Neuronal stem cell (in vitro differentiated cells): Measurements from ENCODE around the gene HSDL1.

Source experiments
- DNase-seq: peaks from one replicate; pipeline ENCODE4 v3.0.0-alpha.2; 2013; ENCODE audit warnings: low spot score
- H2AFZ ChIP-seq: one replicate; pipeline ENCODE4 v1.6.1; 2013; ENCODE audit warnings: mild to moderate bottlenecking, low read length, inconsistent platforms
- H2AK5ac ChIP-seq: 2 replicates; pipeline ENCODE4 v1.6.1; 2013; ENCODE audit warnings: low read depth, mild to moderate bottlenecking, inconsistent platforms, low read length, moderate library complexity, mixed read lengths
- H2BK120ac ChIP-seq: 2 replicates; pipeline ENCODE4 v1.6.1; 2013; ENCODE audit warnings: low read depth, mild to moderate bottlenecking, inconsistent platforms, low read length, moderate library complexity, mixed read lengths
- H2BK12ac ChIP-seq: one replicate; pipeline ENCODE4 v1.6.1; 2013; ENCODE audit warnings: low read length, inconsistent platforms
- H2BK15ac ChIP-seq: 2 replicates; pipeline ENCODE4 v1.6.1; 2013; ENCODE audit warnings: mild to moderate bottlenecking, low read length, inconsistent platforms, mixed read lengths
- H2BK5ac ChIP-seq: one replicate; pipeline ENCODE4 v1.6.1; 2013; ENCODE audit warnings: inconsistent platforms, mild to moderate bottlenecking, low read length, moderate library complexity
- H3K14ac ChIP-seq: one replicate; pipeline ENCODE4 v1.6.1; 2013; ENCODE audit warnings: low read length, inconsistent platforms
- H3K18ac ChIP-seq: 2 replicates; pipeline ENCODE4 v1.6.1; 2013; ENCODE audit warnings: low read length, inconsistent platforms
- H3K23ac ChIP-seq: 2 replicates; pipeline ENCODE4 v1.6.1; 2013; ENCODE audit warnings: low read depth, mild to moderate bottlenecking, mixed read lengths, low read length, inconsistent platforms; ENCODE audit not compliant: poor library complexity
- H3K27ac ChIP-seq: replicated peaks from 3 replicates; pipeline ENCODE4 v1.5.1; 2013; ENCODE audit warnings: low read length, inconsistent platforms
- H3K27me3 ChIP-seq, 3 experiments: 2 replicates each; pipeline ENCODE4 v1.6.1; 2013; ENCODE audit warnings: low read length in 3 of 3, mild to moderate bottlenecking in 2 of 3, inconsistent platforms in 1 of 3, low read depth in 1 of 3, mixed read lengths in 1 of 3, moderate library complexity in 1 of 3; ENCODE audit not compliant: control insufficient read depth in 3 of 3, insufficient read depth in 3 of 3
- H3K36me3 ChIP-seq, 2 donors: replicated peaks in 1 of 2; 2 replicates each; pipeline ENCODE4 v1.6.1; 2013; ENCODE audit warnings: low read length in 2 of 2; ENCODE audit not compliant: control insufficient read depth in 2 of 2, insufficient read depth in 2 of 2
- H3K4ac ChIP-seq: 2 replicates; pipeline ENCODE4 v1.6.1; 2013; ENCODE audit warnings: inconsistent platforms, mild to moderate bottlenecking, low read length, moderate library complexity
- H3K4me1 ChIP-seq, 2 donors: 1 replicate in 1 of 2; 2 replicates in 1 of 2; pipeline ENCODE4 v1.6.1; 2013; ENCODE audit warnings: low read length in 2 of 2, low read depth in 1 of 2; ENCODE audit not compliant: control insufficient read depth in 2 of 2, insufficient read depth in 1 of 2
- H3K4me2 ChIP-seq: one replicate; pipeline ENCODE4 v1.6.1; 2013; ENCODE audit warnings: mild to moderate bottlenecking, low read length, inconsistent platforms; ENCODE audit not compliant: insufficient read depth, poor library complexity, severe bottlenecking
- H3K4me3 ChIP-seq, 2 donors: 2 replicates each; pipeline ENCODE4 v1.5.1; 2013; ENCODE audit warnings: low read length in 2 of 2, mild to moderate bottlenecking in 2 of 2, inconsistent platforms in 1 of 2, moderate library complexity in 1 of 2
- H3K79me1 ChIP-seq: one replicate; pipeline ENCODE4 v1.6.1; 2013; ENCODE audit warnings: low read depth, mild to moderate bottlenecking, inconsistent platforms, low read length, moderate library complexity
- H3K9ac ChIP-seq: one replicate; pipeline ENCODE4 v1.6.1; 2013; ENCODE audit warnings: mild to moderate bottlenecking, low read depth, low read length, inconsistent platforms; ENCODE audit not compliant: poor library complexity
- H3K9me3 ChIP-seq, 2 donors: replicated peaks in 1 of 2; 2 replicates each; pipeline versions ENCODE3 to v1.6.1; 2013; ENCODE audit warnings: low read length in 2 of 2, mild to moderate bottlenecking in 2 of 2, inconsistent platforms in 1 of 2, low read depth in 1 of 2, mixed read lengths in 1 of 2, moderate library complexity in 1 of 2; ENCODE audit not compliant: control insufficient read depth in 2 of 2, insufficient read depth in 1 of 2
- H4K8ac ChIP-seq: one replicate; pipeline ENCODE4 v1.6.1; 2013; ENCODE audit warnings: low read depth, mild to moderate bottlenecking, inconsistent platforms, low read length, moderate library complexity
- H4K91ac ChIP-seq: one replicate; pipeline ENCODE4 v1.6.1; 2013; ENCODE audit warnings: low read length, low read depth, mild to moderate bottlenecking, inconsistent platforms; ENCODE audit not compliant: poor library complexity
- WGBS, 2 donors: extraction: QIAGEN DNeasy Blood & Tissue Kit; methylation state at CpG; one replicate each; pipeline ENCODE4 v1.1.7; 2013; ENCODE audit warnings: missing lambda C conversion rate in 2 of 2, mixed read lengths in 1 of 2; ENCODE audit not compliant: insufficient read length in 2 of 2, insufficient replicate concordance in 1 of 2; ENCODE audit errors: extremely low coverage in 2 of 2; 5-methylcytosine and 5-hydroxymethylcytosine counted together

Gene HSDL1

DNA sequence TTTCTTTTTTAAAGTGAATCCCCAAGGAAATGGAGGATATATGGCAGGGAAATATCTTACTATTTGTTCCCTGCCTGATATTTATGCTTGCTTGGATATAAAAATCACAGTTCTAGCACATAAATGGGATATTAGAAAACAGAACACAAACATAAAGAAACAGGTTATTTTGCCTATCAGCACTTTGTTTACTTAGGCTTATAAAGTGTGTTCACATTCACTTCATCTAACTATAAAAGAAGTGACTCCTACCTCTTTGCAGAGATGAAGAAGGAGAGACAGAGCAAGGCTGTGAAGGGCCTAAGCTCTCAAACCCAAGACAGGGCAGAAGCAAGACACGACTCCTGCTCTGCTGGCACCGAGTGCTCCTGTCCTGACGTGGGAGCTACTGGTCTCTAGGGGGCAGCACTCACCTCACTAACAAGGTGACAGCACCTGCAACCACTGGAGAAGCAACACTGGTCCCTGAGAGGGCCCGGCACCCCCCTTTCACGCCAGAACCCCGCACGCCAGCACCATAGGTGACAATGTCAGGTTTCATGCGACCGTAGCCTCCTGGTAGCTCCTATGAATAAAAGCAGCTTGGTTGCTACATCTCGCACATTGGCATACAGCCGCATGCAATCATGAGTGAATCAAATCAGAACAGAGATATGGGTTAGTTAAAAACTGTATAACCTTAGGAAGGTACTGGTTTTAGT is 60.3 kb downstream of the HSDL1 start:
- H3K23ac ChIP-seq = no peak overlapping the region
- no peak overlapping the region for H2AFZ ChIP-seq
- no peak overlapping the region for H4K91ac ChIP-seq
- H3K27me3 ChIP-seq = no peaks in the 10 kb centered on the region
- no peak overlapping the region for H4K8ac ChIP-seq
- no peak overlapping the region for H2BK5ac ChIP-seq
- no peak overlapping the region for H2BK120ac ChIP-seq
- H3K4me2 ChIP-seq = no peak overlapping the region
- peak; percentile 48 for DNase-seq
- H3K14ac ChIP-seq = no peak overlapping the region
- no peak overlapping the region for H3K9ac ChIP-seq
- H2BK12ac ChIP-seq = no peak overlapping the region
- H3K4me1 ChIP-seq = no peaks in the 10 kb centered on the region
- H3K18ac ChIP-seq = no peak overlapping the region
- H3K79me1 ChIP-seq = no peaks in the 10 kb centered on the region
- no peak overlapping the region for H2AK5ac ChIP-seq
- H2BK15ac ChIP-seq = no peak overlapping the region
- H3K4me3 ChIP-seq = no peak overlapping the region
- no peak overlapping the region for H3K27ac ChIP-seq
- WGBS, 2 donors = no CpG with 5 or more reads among the region's 11 CpGs
- H3K36me3 ChIP-seq = peaks cover 56 to 96% of the 10 kb centered on the region in 2 donors
- no peak overlapping the region for H3K4ac ChIP-seq
- H3K9me3 ChIP-seq = no peaks in the 10 kb centered on the region

DNA sequence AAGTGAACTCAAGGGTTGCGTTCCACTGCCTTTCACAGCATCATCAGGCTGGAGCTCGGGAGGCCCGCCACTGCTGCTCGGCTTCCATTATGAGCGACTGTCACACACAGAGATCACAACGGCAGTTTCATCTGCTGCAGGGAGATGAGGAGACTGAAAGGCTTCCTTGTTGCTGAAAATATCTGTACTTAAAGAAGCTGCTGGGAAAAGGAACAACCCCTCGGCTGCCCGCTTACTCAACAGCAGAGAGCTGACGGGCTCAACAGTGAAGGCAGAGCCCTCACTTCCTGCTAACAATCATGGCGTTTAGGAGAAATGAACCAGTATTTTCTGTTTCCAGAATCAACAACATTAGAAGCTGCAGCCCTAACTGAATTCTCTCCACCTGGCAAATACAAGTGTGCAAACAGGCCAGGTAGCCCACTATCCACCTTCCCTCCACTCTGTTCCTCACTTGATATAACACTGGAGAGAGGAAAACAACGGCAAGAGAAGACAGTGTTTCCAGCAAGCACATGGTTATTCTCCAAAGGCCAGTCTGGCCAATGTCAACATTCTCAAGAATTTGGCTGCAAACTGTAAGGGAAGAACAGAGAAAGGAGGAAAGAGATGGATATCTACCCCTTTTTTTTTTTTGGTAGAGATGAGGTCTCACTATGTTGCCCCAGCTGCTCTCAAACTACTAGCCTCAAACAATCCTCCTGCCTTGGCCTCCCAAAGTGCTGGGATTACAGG is 62.0 kb downstream of the HSDL1 start:
- no peak overlapping the region for H3K9ac ChIP-seq
- no peak overlapping the region for H2BK120ac ChIP-seq
- no peaks in the 10 kb centered on the region for H3K4me1 ChIP-seq
- no peak overlapping the region for H3K18ac ChIP-seq
- H3K79me1 ChIP-seq = no peaks in the 10 kb centered on the region
- H2BK12ac ChIP-seq = no peak overlapping the region
- H3K27me3 ChIP-seq = no peaks in the 10 kb centered on the region
- no peak overlapping the region for H3K4me3 ChIP-seq
- no peak overlapping the region for H3K4me2 ChIP-seq
- no CpG with 5 or more reads among the region's 11 CpGs for WGBS, 2 donors
- no peak for DNase-seq
- H3K9me3 ChIP-seq = no peaks in the 10 kb centered on the region
- H4K8ac ChIP-seq = no peak overlapping the region
- peaks cover 52 to 94% of the 10 kb centered on the region in 2 donors for H3K36me3 ChIP-seq
- H3K27ac ChIP-seq = no peak overlapping the region
- H2BK5ac ChIP-seq = no peak overlapping the region
- H2BK15ac ChIP-seq = no peak overlapping the region
- H2AFZ ChIP-seq = no peak overlapping the region
- H3K14ac ChIP-seq = no peak overlapping the region
- no peak overlapping the region for H4K91ac ChIP-seq
- no peak overlapping the region for H3K23ac ChIP-seq
- no peak overlapping the region for H3K4ac ChIP-seq
- H2AK5ac ChIP-seq = no peak overlapping the region

DNA sequence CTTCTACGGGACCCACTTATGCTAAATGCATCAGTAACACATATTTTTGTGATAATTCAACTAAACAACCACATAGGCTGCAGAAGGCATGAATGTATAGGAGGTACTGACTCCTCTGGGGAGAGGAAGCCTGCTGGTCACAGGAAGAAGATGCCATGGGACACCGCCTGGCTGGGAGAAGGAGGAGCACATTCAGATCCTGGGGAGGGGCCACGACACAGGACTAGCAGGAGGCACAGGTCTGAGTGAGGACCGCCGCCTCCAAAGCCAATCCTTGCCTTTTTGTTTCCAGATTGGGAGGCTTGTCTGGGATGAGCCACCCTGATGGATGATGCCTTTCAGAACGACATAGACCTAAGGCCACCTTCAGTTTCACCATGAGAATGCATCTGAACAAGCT is 62.9 kb downstream of the HSDL1 start:
- no peak overlapping the region for H2BK12ac ChIP-seq
- no peak overlapping the region for H2BK5ac ChIP-seq
- H2BK15ac ChIP-seq = no peak overlapping the region
- no peaks in the 10 kb centered on the region for H3K9me3 ChIP-seq
- no peak overlapping the region for H3K23ac ChIP-seq
- H3K27ac ChIP-seq = no peak overlapping the region
- no peak overlapping the region for H2BK120ac ChIP-seq
- no peak overlapping the region for H3K9ac ChIP-seq
- H3K4me3 ChIP-seq = no peak overlapping the region
- no peak overlapping the region for H3K4ac ChIP-seq
- H3K18ac ChIP-seq = no peak overlapping the region
- H2AFZ ChIP-seq = no peak overlapping the region
- DNase-seq = no peak
- no CpG with 5 or more reads among the region's 6 CpGs for WGBS, 2 donors
- H3K4me2 ChIP-seq = no peak overlapping the region
- no peak overlapping the region for H2AK5ac ChIP-seq
- H3K4me1 ChIP-seq = no peaks in the 10 kb centered on the region
- H3K36me3 ChIP-seq = peaks cover 47 to 93% of the 10 kb centered on the region in 2 donors
- H3K27me3 ChIP-seq = no peaks in the 10 kb centered on the region
- no peak overlapping the region for H4K8ac ChIP-seq
- H3K14ac ChIP-seq = no peak overlapping the region
- no peaks in the 10 kb centered on the region for H3K79me1 ChIP-seq
- no peak overlapping the region for H4K91ac ChIP-seq

DNA sequence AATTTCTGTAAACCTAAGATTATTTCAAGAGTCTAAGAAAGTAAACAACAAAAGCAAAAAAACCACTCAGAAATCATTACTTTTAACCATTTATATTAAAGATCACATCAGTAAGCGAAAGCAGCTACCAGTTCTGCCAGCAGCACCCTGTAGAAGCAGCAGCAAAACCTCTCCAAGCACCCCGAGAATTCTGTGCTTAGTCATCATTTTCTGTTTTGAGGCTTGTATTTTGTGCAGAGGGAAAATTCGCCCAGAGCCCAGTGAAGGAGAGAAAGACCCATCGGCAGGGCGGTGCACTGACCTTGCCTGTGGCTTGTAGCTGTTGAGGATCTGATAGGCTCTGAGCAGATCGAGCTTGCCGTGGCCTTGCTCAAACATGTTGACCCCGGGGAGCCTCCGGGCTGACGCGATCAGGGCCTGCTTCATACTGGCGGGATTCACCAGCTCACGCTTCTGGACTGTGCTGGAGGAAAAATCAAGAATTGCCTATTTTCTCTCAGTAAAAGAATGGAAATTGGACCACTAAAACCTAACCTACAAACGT is 63.5 kb downstream of the HSDL1 start:
- H3K4me3 ChIP-seq = no peak overlapping the region
- H2AK5ac ChIP-seq = no peak overlapping the region
- H3K18ac ChIP-seq = no peak overlapping the region
- peaks cover 43 to 93% of the 10 kb centered on the region in 2 donors for H3K36me3 ChIP-seq
- WGBS, 2 donors = no CpG with 5 or more reads among the region's 14 CpGs
- H3K9ac ChIP-seq = peak overlapping the region; percentile 26
- H4K91ac ChIP-seq = no peak overlapping the region
- no peak overlapping the region for H2BK12ac ChIP-seq
- H3K4me1 ChIP-seq = no peaks in the 10 kb centered on the region
- no peak overlapping the region for H2BK120ac ChIP-seq
- no peak overlapping the region for H2BK5ac ChIP-seq
- no peak overlapping the region for H4K8ac ChIP-seq
- H3K4me2 ChIP-seq = no peak overlapping the region
- no peak for DNase-seq
- no peaks in the 10 kb centered on the region for H3K27me3 ChIP-seq
- no peak overlapping the region for H3K14ac ChIP-seq
- no peak overlapping the region for H3K23ac ChIP-seq
- H3K4ac ChIP-seq = no peak overlapping the region
- H2AFZ ChIP-seq = no peak overlapping the region
- H2BK15ac ChIP-seq = no peak overlapping the region
- no peaks in the 10 kb centered on the region for H3K79me1 ChIP-seq
- H3K9me3 ChIP-seq = no peaks in the 10 kb centered on the region
- H3K27ac ChIP-seq = no peak overlapping the region
